AG04449 (cell line): ENCODE data around the gene OSGEPL1.

ENCODE experiments used
- CTCF ChIA-PET: fragments of 350-600 bp; formaldehyde crosslinking; extraction: SDS; loops from one replicate; lab custom pipeline; 2021; ENCODE audit warnings: antibody characterized with exemption; lab: Yijun Ruan, JAX
- POLR2A ChIA-PET: fragments of 400-600, 350-600 bp; formaldehyde crosslinking; extraction: SDS; loops from one replicate; lab custom pipeline; 2020; ENCODE audit warnings: antibody characterized with exemption, inconsistent platforms; lab: Yijun Ruan, JAX
- DNase-seq: peaks from one replicate; pipeline ENCODE4 v3.0.0-alpha.2; 2010; ENCODE audit warnings: low read depth, low spot score
- H3K4me3 ChIP-seq: 2 replicates; pipeline ENCODE4 v1.5.1; 2011; ENCODE audit warnings: low read depth, mild to moderate bottlenecking, control low read depth, low read length
- TF ChIP-seq, protein P1 (sequence below): IDR thresholded peaks from one replicate; pipeline ENCODE4 v1.5.1; 2011; ENCODE audit warnings: mild to moderate bottlenecking, moderate library complexity, low read length, control low read depth, inconsistent platforms; ENCODE audit not compliant: insufficient read depth; ENCODE audit errors: missing control alignments

Gene OSGEPL1

DNA sequence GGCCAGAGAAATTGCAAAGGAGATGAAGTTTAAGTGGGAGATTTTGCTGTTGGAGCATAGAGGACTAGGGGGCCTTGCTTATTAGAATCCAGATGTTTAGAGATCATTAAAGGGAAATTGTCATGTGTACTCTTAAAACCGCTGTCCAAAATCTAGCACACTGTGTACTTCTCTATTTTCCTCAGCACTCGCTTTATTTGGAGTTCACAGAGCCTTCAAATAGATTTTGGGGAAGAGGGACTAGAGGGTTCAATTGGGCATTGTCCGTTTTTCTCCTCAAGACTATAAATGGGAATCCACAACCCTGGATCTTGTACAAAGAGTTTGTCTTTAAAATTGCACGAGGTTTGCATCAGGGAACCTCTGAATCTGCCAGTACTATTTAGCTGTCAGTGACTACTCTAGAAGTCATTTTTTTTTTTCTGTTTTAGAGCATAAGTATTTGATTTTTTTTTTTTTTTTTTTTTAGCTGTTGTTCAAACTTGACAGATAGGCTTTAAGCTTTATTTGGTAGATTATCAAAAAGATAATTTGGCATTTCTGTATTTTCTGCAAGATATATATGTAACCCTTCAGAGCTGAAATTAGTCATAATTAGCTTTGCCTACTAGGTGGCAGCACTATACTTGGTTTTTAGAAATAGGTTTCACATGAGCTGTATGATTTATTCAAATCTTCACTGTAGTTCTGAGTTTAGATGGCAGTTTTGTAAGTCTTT lies 35.9 kb upstream of the OSGEPL1 start:
- POLR2A ChIA-PET = interaction anchor here (0.6 to 1.0 kb wide), 2 partner anchors 14 to 137 kb away, joined by 4 read pairs; partner anchors contain the start of genes ORMDL1 and PMS1
- peak; percentile 21 for DNase-seq

DNA sequence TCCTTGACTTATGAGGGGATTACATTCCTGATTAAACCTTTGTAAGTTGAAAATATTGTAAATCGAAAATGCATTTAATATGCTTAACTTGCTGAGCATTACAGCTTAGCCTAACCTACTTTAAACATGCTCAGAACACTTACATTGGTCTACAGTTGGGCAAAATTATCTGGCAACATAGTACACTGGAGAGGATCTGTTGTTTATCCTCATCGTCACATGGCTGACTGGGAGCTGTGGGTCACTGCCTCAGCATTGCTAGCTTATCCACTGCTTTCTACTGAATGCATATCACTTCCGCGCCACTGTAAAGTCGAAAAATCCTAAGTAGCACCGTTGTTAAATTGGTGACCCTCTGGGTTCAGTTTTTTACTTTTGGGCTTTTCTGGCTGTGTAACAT lies 35.3 kb upstream of the OSGEPL1 start:
- no peak for DNase-seq
- TF ChIP-seq, protein P1, sequence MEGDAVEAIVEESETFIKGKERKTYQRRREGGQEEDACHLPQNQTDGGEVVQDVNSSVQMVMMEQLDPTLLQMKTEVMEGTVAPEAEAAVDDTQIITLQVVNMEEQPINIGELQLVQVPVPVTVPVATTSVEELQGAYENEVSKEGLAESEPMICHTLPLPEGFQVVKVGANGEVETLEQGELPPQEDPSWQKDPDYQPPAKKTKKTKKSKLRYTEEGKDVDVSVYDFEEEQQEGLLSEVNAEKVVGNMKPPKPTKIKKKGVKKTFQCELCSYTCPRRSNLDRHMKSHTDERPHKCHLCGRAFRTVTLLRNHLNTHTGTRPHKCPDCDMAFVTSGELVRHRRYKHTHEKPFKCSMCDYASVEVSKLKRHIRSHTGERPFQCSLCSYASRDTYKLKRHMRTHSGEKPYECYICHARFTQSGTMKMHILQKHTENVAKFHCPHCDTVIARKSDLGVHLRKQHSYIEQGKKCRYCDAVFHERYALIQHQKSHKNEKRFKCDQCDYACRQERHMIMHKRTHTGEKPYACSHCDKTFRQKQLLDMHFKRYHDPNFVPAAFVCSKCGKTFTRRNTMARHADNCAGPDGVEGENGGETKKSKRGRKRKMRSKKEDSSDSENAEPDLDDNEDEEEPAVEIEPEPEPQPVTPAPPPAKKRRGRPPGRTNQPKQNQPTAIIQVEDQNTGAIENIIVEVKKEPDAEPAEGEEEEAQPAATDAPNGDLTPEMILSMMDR = no peak
- ChIA-PET POLR2A (interaction anchor here (0.6 kb wide), 1 partner anchor 137 kb away, joined by 4 read pairs; no protein-coding TSS in a partner anchor), CTCF (interaction anchor here (0.8 to 3.6 kb wide), 13 partner anchors 10 to 465 kb away, joined by 3 to 95 read pairs (median 9); partner anchors contain the start of genes ORMDL1 and PMS1)
- no peak overlapping the region for H3K4me3 ChIP-seq

More for the DNA sequence above, 35.9 kb upstream of the OSGEPL1 start:
- TF ChIP-seq, protein P1 = peak; percentile 37
- CTCF ChIA-PET = interaction anchor here (0.8 to 3.6 kb wide), 28 partner anchors 9 to 464 kb away, joined by 3 to 95 read pairs (median 4); partner anchors contain the start of genes ASNSD1, ORMDL1 and PMS1
- H3K4me3 ChIP-seq = no peak overlapping the region

DNA sequence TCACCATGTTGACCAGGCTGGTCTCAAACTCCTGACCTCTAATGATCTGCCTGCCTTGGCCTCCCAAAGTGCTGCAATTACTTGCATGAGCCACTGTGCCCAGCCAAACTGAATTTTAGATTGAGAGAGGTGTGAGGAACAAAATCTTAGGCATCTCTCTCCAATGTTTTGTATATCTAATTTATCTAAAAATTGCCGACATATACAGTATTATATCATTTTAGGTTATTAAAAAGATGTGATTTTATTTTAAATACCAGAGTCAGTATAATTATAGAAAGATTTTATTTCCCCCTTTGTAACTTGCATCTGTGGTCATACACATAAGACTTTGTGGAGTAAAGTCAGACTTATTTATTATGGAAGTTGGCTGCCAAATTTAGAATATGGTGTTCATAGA lies 31.7 kb upstream of the OSGEPL1 start:
- CTCF ChIA-PET = no interaction called here
- TF ChIP-seq, protein P1 = no peak
- no peak overlapping the region for H3K4me3 ChIP-seq
- POLR2A ChIA-PET = no interaction called here
- no peak for DNase-seq

DNA sequence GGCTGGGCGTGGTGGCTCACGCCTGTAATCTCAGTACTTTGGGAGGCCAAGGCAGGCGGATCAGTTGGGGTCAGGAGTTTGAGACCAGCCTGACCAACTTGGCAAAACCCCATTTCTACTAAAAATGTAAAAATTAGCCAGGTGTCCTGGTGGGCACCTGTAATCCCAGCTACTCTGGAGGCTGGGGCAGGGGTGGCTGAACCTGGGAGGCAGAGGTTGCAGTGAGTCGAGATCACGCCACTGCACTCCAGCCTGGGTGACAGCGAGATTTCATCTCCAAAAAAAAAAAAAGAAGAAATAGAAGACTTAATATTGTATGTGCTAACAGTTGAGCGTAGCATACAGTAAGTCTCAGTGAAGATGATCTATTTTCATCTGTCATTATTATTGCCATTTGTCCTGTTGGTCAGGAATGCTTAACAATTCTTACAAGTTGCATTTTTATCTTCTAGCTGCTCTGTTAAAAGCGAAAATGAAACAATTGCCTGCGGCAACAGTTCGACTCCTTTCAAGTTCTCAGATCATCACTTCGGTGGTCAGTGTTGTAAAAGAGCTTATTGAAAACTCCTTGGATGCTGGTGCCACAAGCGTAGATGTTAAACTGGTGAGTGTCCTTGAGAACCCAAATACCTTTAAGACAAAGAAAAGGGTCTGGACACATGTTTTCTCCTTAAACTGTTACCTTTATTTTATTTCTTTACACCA lies 28.9 kb upstream of the OSGEPL1 start:
- CTCF ChIA-PET = interaction anchor here (2.3 to 5.9 kb wide), 2 partner anchors 8 to 279 kb away, joined by 10 to 32 read pairs; no protein-coding TSS in a partner anchor
- POLR2A ChIA-PET = no interaction called here
- TF ChIP-seq, protein P1 = no peak
- no peak for DNase-seq
- H3K4me3 ChIP-seq = no peak overlapping the region

DNA sequence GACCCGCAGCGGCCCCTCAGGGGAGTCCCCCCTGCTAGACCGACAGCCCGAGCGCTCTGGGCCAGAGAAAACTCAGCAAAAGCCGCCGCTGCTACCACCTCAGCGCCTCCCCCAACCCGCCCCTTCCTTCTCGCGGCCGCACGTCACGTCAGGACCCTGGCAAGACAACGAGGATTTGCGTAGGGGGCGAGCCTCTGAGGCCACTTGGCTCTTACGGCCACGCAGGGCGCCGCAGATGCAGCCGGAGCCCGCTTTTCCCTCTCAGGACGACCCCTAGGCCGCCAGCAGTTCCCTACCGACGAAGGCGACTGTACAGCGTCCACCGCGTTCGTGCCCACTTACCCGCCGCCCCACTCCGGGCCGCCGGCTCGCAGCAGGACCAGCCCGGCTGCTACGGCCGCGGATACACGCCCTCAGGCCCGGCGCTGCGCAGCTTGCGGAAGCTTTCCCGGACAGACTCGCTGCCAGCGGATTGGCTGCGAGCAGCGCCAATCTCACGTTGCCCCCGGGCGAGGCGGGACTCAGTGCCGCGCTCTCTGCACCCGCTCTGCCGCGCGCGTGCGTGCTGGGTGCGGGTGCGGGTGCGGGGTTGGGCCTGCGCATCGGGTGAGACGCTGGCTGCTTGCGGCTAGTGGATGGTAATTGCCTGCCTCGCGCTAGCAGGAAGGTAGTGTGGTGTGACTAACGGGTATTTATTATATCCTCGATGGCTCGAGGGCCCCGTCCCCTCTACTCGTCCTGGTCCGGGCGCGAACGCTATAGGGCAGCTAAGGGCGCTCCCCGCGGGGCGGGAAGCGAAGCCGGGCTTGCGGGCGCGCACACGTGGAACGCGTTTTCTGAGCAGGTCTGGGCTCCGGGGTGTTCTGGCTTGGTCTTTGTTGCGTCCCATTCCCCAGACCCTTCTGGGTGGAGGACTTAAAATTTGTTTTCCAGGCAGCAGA lies 21.6 kb upstream of the OSGEPL1 start, which contains the start of the genes ORMDL1 and PMS1:
TSS of gene ORMDL1 (minus strand) at position 413 of the 941 bp plus-strand sequence. CDS start 1,744 bp downstream, outside the sequence.
TSS of gene PMS1 (plus strand) at position 524 of the 941 bp plus-strand sequence. CDS start 7,360 bp downstream, outside the sequence.
- TF ChIP-seq, protein P1 = no peak
- CTCF ChIA-PET = interaction anchor here (1.0 to 1.6 kb wide), 3 partner anchors 14 to 530 kb away, joined by 3 to 8 read pairs (median 4); partner anchors contain the start of gene OSGEPL1

More for the DNA sequence above, 21.6 kb upstream of the OSGEPL1 start, which contains the start of the genes ORMDL1 and PMS1:
- peak within 1 kb of the TSS; percentile 85 for H3K4me3 ChIP-seq
- POLR2A ChIA-PET = interaction anchor here (0.7 to 1.6 kb wide), 4 partner anchors 15 to 299 kb away, joined by 3 to 6 read pairs (median 4); partner anchors contain the start of gene OSGEPL1
- peak; percentile 70 for DNase-seq
